Testis (tissue), 2 donors: ENCODE measurements around the gene IMMP2L.

Experiments used
- POLR2A ChIP-seq: fragments of 450-650 bp; IDR thresholded peaks from one replicate; pipeline ENCODE4 v1.6.1; 2017; ENCODE audit warnings: antibody characterized with exemption, mild to moderate bottlenecking, moderate library complexity
- TF ChIP-seq, protein P1 (sequence below), 3 experiments: fragments of 450-650 bp in 2 of 3; fragments of 200-600 bp in 1 of 3; sonication (generic) in 1 of 3; IDR thresholded peaks; one replicate each; pipeline ENCODE4 v1.5.1; 2016 to 2019; ENCODE audit warnings: antibody characterized with exemption in 3 of 3, mild to moderate bottlenecking in 2 of 3, moderate library complexity in 1 of 3

DNA sequence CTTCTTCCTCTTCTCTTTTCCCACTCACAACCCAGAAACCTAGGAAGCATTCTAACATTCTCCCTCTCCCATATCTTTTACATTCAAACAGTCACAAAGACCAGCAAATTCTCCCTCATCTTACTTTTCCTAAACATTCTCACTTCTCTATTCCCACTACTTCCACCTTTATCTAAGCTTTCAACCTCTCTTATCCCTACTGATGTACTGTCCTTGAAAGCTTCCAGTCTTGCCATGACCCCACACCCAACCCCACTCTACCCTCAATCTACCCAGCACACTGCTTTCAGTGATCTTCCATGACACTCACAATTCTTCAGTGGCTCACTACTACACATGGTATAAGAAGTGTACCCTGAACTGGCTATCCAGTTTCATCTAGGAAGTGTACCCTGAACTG is 5.3 kb downstream of the IMMP2L start:
- TF ChIP-seq, protein P1, sequence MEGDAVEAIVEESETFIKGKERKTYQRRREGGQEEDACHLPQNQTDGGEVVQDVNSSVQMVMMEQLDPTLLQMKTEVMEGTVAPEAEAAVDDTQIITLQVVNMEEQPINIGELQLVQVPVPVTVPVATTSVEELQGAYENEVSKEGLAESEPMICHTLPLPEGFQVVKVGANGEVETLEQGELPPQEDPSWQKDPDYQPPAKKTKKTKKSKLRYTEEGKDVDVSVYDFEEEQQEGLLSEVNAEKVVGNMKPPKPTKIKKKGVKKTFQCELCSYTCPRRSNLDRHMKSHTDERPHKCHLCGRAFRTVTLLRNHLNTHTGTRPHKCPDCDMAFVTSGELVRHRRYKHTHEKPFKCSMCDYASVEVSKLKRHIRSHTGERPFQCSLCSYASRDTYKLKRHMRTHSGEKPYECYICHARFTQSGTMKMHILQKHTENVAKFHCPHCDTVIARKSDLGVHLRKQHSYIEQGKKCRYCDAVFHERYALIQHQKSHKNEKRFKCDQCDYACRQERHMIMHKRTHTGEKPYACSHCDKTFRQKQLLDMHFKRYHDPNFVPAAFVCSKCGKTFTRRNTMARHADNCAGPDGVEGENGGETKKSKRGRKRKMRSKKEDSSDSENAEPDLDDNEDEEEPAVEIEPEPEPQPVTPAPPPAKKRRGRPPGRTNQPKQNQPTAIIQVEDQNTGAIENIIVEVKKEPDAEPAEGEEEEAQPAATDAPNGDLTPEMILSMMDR (IDR thresholded peaks at IDR 0.05): no peak
- TF ChIP-seq POLR2A: no peak
